Hematopoietic multipotent progenitor cell treated with erythropoietin and hydrocortisone succinate and interleukin-3 and kit ligand, for 4 days (in vitro differentiated cells): ENCODE results near the gene E2F4.

Experiments used
- DNase-seq: peaks from one replicate; pipeline ENCODE4 v3.0.0-alpha.2; 2015

E2F4 gene

DNA sequence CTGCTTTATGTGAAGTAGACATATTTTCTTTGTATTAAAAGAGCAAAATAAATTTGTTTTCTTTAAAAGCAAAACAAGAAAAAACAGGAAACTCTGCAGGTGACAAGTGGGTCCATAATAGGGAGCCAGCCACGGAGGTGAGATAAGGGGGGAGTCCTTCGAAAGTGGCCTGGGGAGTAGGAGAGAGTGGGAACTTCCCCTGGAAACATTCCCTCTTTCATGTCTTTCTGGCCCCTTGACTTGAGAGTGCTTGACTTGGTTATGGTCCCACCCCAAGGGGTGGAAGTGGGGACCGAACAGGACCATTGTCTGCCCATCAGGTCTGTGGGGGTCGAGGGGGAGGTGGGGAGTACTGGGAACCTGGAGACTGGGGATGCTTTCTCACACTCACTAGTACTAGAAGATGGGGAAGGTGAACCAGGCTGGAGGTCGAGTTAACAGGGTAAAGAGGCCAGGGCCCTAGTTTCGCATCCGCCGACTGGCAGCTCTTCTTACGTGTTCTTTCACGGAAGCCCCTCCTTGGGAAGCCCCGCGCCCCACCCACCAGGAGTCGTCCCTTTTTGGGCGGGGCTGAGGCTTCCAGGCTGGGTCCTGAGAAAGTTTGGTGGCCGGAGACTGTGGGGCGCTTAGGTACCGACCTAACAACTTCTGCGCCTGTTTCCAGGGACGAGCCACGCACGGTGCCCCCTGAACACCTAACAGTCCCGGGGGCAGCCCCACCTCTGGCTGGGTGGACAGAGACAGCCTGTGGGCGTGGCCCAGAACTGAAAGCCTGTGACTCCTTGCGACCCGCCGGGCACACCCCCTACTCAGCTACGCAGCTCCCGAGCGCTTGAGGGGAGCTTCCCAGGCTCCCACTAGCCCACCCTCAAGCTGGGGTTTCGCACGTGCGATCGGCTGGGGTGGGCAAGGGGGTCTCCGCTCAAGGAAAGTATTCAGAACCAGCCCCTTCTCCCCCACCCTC lies 33.0 kb upstream of the E2F4 start:
- DNase-seq: peak; percentile 64

DNA sequence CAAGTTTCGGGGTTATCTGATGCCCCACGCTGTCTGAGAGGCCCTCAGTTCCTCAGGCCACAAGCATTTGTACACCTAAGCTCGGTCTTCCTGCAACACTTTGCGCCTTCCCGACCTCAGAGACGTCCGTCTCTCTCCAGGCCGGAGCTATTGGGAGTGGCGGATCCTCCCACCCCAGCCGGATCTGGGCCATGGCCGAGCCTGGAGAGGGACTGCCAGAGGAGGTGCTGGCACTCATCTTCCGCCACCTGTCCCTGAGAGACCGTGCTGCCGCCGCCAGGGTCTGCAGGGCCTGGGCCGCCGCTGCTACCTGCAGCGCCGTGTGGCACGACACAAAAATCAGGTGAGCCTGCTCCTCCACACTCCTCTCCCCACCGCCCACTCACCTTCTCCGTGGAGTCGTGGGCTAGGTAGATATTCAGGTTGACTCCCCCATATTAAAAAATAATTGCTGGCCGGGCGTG lies 30.3 kb upstream of the E2F4 start:
- no peak for DNase-seq

- DNase-seq: peak; percentile 53
Observed at GRCh38 chr16:67162506-67163163, 29.3 kb upstream of the E2F4 start.

DNA sequence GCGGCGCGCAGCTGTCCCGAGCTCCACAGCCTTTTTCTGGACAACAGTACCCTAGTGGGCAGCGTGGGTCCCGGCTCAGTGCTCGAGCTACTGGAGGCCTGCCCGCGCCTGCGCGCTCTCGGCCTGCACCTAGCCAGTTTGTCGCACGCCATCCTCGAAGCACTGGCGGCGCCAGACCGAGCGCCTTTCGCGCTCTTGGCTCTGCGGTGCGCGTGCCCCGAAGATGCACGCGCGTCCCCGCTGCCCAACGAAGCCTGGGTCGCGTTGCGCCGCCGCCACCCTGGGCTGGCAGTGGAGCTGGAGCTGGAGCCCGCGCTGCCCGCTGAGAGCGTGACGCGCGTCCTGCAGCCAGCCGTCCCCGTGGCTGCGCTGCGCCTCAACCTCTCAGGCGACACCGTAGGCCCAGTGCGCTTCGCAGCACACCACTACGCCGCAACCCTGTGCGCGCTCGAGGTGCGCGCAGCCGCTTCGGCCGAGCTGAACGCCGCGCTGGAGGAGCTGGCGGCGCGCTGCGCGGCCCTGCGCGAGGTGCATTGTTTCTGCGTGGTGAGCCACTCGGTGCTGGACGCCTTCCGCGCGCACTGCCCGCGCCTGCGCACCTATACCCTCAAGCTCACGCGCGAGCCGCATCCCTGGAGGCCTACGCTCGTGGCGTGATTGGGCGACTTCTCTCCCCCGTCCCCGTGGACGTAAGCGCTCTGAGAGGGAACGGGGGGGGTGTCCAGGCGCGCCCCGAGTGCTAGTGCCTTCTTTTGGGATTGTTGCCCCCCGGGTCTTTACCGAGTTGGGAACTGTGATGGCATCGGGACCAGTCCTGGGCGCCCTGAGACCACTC lies 28.6 kb upstream of the E2F4 start:
- DNase-seq: peak; percentile 66

GRCh38 chr16:67163999-67164558 lies 27.9 kb upstream of the E2F4 start:
- no peak for DNase-seq

- peak; percentile 47 for DNase-seq
Observed at GRCh38 chr16:67164599-67165061, 27.3 kb upstream of the E2F4 start, which contains the start of gene HSF4. HSF4 (plus strand) TSS chr16:67164745; CDS start chr16:67164812, 67 bp downstream.

GRCh38 chr16:67165121-67166078 lies 26.6 kb upstream of the E2F4 start:
- DNase-seq: peak; percentile 46

- DNase-seq: no peak
Observed at GRCh38 chr16:67166110-67166547, 25.8 kb upstream of the E2F4 start.

DNA sequence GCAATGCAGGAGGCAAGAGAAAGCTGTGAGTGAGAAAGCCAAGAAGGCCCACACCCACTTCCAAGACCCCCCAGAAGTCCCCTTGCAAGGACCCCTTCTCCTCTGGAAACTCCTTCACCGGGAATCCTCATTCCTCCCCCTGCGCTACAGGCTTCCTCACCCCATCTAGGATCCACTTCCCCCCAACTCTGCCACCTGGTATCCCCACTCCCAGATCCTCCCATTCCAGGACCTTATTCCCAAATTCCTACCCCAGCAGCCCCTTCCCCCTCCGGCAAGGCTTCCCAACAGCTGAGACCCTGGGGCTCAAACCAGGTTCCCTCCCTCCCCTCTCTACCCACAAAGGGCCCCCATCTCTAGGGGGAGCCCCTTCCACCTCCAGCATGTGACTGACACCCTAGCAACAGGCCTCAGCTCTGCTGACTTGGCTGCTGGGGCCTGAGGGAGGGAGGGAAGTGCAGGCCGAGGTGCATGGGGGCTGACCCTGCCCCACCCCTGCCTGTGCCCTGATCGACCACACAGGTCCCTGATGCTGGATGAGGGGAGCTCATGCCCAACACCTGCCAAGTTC lies 25.3 kb upstream of the E2F4 start:
- DNase-seq: no peak

- DNase-seq: no peak
Observed at GRCh38 chr16:67167588-67167987, 24.4 kb upstream of the E2F4 start.

DNA sequence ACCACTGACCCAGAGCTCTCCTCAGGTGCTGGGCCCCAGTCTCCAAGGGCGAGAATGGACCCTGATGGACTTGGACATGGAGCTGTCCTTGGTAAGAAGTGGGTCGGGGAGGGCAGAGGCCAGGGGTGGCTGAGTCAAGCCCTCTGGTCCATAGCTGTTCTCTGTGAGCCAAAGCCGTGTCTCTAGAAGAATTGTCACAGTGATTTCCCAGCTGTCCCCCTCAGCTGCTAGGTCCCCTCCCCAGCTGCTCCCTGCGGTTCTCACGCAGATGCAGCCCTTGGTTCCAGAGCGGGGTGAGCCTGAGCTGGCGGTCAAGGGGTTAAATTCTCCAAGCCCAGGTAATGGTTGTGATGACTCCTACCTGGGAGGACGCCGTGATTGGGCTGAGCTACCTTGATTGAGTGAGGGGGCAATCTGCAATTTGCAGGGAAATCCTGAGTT lies 22.9 kb upstream of the E2F4 start:
- no peak for DNase-seq

- DNase-seq: peak; percentile 72
Observed at GRCh38 chr16:67169642-67170167, 22.2 kb upstream of the E2F4 start.

GRCh38 chr16:67170168-67170948 lies 21.6 kb upstream of the E2F4 start, which contains the start of gene NOL3:
NOL3 (plus strand) TSS chr16:67170538.
- peak; percentile 61 for DNase-seq

DNA sequence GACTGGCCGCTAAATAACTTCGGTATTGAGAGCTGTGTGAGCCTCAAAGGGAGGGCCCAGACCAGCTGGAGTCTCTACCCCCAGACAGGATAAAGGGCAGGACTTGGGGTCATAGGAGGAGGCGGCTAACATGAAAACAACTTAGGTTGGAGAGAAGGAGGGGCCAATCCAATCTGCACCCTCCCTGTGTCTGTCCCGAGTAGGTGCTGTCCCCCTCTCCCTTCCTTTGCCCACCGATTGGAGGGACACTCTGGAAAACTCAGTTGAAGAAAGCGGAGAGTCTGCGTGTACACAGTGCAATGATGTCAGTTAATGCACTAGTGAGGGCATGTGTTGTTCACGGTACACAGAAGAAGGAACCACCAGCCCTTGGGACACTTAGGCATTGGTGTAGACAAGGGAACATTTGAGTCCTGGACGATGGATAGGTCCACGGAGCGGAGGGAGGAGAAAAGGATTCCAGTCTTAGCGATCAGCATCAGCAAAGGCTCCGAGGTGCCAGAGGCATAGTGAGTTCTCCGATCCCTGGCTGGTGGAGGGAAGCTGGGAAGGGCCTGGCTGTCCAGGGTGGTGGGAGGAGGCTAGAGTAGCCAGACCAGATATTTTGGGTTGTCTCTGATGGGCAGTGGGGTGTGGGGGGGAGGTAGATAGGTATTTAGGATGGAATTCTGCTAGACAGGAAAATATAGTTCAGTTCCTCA lies 20.9 kb upstream of the E2F4 start:
- DNase-seq: no peak

- no peak for DNase-seq
Observed at GRCh38 chr16:67173323-67173722, 18.6 kb upstream of the E2F4 start.

DNA sequence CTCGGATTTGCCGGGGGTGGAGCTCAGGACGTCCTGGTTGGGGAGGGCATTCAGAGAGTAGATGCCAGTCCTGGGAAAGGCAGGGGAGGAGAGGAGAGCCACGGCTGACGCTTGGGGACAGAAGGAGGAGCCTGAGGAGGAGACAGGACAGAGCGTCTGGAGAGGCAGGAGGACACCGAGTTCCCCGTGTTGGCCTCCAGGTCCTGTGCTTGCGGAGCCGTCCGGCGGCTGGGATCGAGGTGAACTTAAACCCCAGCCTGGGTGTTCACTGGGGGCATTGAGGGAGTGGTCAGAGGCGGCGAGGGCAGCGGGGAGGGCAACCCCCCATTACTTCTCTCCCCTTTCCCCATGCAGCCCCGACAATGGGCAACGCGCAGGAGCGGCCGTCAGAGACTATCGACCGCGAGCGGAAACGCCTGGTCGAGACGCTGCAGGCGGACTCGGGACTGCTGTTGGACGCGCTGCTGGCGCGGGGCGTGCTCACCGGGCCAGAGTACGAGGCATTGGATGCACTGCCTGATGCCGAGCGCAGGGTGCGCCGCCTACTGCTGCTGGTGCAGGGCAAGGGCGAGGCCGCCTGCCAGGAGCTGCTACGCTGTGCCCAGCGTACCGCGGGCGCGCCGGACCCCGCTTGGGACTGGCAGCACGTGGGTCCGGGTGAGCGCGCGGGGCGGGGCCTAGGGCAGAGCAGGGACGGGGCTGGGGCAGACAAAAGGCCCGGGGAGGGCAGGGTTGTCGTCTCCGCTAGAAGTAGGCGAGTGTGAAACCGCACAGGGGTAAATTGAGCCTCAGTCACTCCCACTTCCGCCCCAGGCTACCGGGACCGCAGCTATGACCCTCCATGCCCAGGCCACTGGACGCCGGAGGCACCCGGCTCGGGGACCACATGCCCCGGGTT lies 17.9 kb upstream of the E2F4 start:
- peak; percentile 93 for DNase-seq

GRCh38 chr16:67174706-67175231 lies 17.2 kb upstream of the E2F4 start:
- DNase-seq: no peak

- no peak for DNase-seq
Observed at GRCh38 chr16:67176662-67177061, 15.3 kb upstream of the E2F4 start.
